ENCODE results near the gene SAMD8.
"Not testable (repeated sequence)": the region's sequence is repeated elsewhere in the genome, so short reads cannot be mapped to it uniquely, and the experiment has no call there.

SAMD8 gene

DNA sequence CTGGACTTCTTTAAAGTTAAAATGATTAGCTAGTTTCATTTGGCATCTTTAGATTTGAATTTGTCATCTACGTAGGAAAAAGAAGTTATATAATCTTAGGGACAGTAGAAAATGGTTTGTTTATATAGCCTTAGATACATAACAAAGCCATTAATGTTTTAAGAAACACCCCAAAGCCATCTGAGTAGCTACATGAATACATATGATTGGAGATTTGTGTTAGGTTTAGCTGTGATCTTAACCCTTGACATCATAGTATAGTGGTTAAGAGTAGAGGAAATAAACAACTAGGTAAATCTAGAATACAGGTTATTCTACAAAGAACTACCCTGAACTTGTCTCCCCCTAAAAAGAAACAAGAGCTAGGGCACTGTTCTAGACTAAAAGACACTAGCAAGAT is 18.1 kb downstream of the SAMD8 start:
- no peak overlapping the region for H2BK120ac ChIP-seq (ENCODE audit: low read depth, low read length)
- H2BK5ac ChIP-seq (ENCODE audit: low read length), result no peak overlapping the region
- H3K56ac ChIP-seq (ENCODE audit: low read length), result no peak overlapping the region
- no peak overlapping the region for H4K8ac ChIP-seq (ENCODE audit: low read depth, low read length)
- H3K18ac ChIP-seq (ENCODE audit: low read length), result no peak overlapping the region
- peaks cover 4% of the 10 kb centered on the region for H3K79me1 ChIP-seq (ENCODE audit: low read length)
- H3K23ac ChIP-seq (ENCODE audit: low read length), result no peak overlapping the region
- H2BK15ac ChIP-seq (replicated peaks; ENCODE audit: low read depth), result no peak overlapping the region
- H4K5ac ChIP-seq (ENCODE audit: low read length), result no peak overlapping the region
- no peak overlapping the region for H3K4me3 ChIP-seq (ENCODE audit: low read length)
- no peak overlapping the region for H3K4ac ChIP-seq (ENCODE audit: low read depth, low read length)
- no CpG with 5 or more reads among the region's 1 CpG for WGBS (ENCODE audit: extremely low coverage, insufficient coverage, low lambda C conversion rate)
- H3K4me1 ChIP-seq (ENCODE audit: control insufficient read depth, low read depth, low read length), result no peaks in the 10 kb centered on the region
- no peak overlapping the region for H3K27ac ChIP-seq (ENCODE audit: low read depth, low read length)
- no peak overlapping the region for H3K9ac ChIP-seq (ENCODE audit: low read length)
- no peaks in the 10 kb centered on the region for H3K79me2 ChIP-seq (ENCODE audit: control insufficient read depth, insufficient read depth, low read length)
- no peak overlapping the region for H2AK5ac ChIP-seq (ENCODE audit: low read length)
- DNase-seq, result no peak
- H3K36me3 ChIP-seq (ENCODE audit: control insufficient read depth, insufficient read depth, low read length), result no peaks in the 10 kb centered on the region
- H3K4me2 ChIP-seq (ENCODE audit: low read length), result no peak overlapping the region
- no peaks in the 10 kb centered on the region for H3K27me3 ChIP-seq (ENCODE audit: insufficient read depth, low read length, poor library complexity)

DNA sequence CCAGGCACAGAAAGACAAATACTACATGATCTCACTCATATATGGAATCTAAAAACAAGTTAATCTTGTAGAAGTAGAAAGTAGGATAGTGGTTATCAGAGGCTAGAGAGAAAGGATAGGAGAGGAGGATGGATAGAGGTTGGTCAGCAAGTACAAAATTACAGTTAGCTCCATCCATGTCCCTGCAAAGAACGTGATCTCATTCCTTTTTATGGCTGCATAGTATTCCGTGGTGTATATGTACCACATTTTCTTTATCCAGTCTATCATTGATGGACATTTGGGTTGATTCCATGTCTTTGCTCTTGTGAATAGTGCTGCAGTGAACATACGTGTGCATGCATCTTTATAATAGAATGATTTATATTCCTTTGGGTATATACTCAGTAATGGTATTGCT is 22.2 kb downstream of the SAMD8 start:
- not testable (repeated sequence) for H3K4me1 ChIP-seq (ENCODE audit: control insufficient read depth, low read depth, low read length); H3K79me1 ChIP-seq (ENCODE audit: low read length); H3K18ac ChIP-seq (ENCODE audit: low read length); H3K4ac ChIP-seq (ENCODE audit: low read depth, low read length); H2AK5ac ChIP-seq (ENCODE audit: low read length); H2BK120ac ChIP-seq (ENCODE audit: low read depth, low read length); H2BK15ac ChIP-seq (replicated peaks; ENCODE audit: low read depth); H3K4me2 ChIP-seq (ENCODE audit: low read length); H3K36me3 ChIP-seq (ENCODE audit: control insufficient read depth, insufficient read depth, low read length); H3K9ac ChIP-seq (ENCODE audit: low read length); H4K8ac ChIP-seq (ENCODE audit: low read depth, low read length); H3K23ac ChIP-seq (ENCODE audit: low read length); H3K56ac ChIP-seq (ENCODE audit: low read length); H3K27ac ChIP-seq (ENCODE audit: low read depth, low read length); H4K5ac ChIP-seq (ENCODE audit: low read length); DNase-seq; H3K4me3 ChIP-seq (ENCODE audit: low read length); H3K27me3 ChIP-seq (ENCODE audit: insufficient read depth, low read length, poor library complexity); H3K79me2 ChIP-seq (ENCODE audit: control insufficient read depth, insufficient read depth, low read length); H2BK5ac ChIP-seq (ENCODE audit: low read length)
- WGBS (ENCODE audit: extremely low coverage, insufficient coverage, low lambda C conversion rate), result no CpG with 5 or more reads among the region's 3 CpGs

DNA sequence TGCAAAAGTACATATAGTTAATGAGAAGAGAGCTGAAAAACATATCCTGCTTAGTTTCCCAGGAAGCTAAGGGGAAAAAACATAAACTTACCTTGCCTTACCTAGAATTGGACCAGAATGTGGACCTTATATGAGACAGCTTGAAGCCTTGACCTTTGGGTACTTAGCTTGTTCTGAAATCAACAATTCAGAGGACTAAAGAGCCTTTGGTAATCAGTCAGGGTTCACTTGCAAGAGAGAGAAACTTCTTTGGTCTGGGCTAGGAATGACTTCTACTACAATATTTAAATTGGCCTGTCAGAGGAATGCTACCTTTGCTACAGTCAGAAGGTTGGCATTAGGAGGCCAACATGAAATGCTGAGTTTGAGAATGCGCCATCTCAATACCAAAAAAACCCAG is 24.9 kb downstream of the SAMD8 start:
- peak; percentile 22 for DNase-seq
- Histone ChIP-seq H3K23ac (ENCODE audit: low read length) (no peak overlapping the region), H3K27me3 (ENCODE audit: insufficient read depth, low read length, poor library complexity) (no peaks in the 10 kb centered on the region), H2BK5ac (ENCODE audit: low read length) (no peak overlapping the region), H2BK15ac (replicated peaks; ENCODE audit: low read depth) (no peak overlapping the region), H3K4me1 (ENCODE audit: control insufficient read depth, low read depth, low read length) (peaks cover 3% of the 10 kb centered on the region), H4K5ac (ENCODE audit: low read length) (no peak overlapping the region), H2BK120ac (ENCODE audit: low read depth, low read length) (no peak overlapping the region), H3K36me3 (ENCODE audit: control insufficient read depth, insufficient read depth, low read length) (no peaks in the 10 kb centered on the region), H3K27ac (ENCODE audit: low read depth, low read length) (no peak overlapping the region), H3K79me1 (ENCODE audit: low read length) (peaks cover 4% of the 10 kb centered on the region), H3K4ac (ENCODE audit: low read depth, low read length) (no peak overlapping the region), H4K8ac (ENCODE audit: low read depth, low read length) (no peak overlapping the region), H2AK5ac (ENCODE audit: low read length) (no peak overlapping the region), H3K4me3 (ENCODE audit: low read length) (no peak overlapping the region), H3K79me2 (ENCODE audit: control insufficient read depth, insufficient read depth, low read length) (peaks cover 2% of the 10 kb centered on the region), H3K4me2 (ENCODE audit: low read length) (no peak overlapping the region), H3K9ac (ENCODE audit: low read length) (no peak overlapping the region), H3K56ac (ENCODE audit: low read length) (no peak overlapping the region), H3K18ac (ENCODE audit: low read length) (no peak overlapping the region)
- WGBS (ENCODE audit: extremely low coverage, insufficient coverage, low lambda C conversion rate), result no CpG with 5 or more reads among the region's 1 CpG

DNA sequence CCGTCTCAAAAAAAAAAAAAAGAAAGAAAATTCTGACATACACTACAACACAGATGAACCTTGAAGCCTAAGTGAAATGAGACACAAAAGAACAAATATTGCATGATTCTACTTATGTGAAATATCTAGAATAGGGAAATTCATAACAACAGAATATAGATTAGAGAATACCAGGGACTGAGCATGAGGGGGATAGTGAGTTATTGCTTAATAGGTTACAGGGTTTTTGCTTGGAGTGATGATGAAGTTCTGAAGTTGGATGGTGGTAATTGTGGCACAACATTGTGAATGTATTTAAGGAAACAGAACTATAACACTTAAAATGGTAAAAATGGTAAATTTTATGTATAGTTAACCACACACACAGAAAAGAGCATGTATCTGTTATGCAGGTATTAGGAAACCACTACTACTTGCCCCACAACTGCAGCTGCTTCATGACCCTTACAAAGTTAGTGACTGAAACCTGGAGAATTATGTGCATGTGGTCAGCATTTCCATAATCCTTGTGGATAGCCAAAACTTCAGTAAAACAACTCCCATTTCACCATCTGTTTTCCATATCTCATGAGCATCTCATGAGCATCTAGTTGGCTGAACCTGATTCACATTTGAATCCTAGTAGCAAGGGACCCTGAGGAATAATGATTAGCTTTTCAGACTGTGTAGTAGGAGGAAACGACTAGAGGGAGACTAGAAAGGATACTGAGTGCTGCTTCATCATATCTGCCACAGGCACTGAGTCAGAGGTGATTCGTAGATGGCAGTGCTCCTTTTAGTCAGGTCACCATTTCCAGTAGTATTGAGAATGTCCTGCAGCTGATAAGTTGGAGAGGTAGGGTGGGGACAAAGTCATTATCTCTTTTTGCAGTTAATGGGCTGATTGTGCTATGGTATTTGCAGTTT is 26.3 kb downstream of the SAMD8 start:
- Histone ChIP-seq H4K8ac (ENCODE audit: low read depth, low read length) (no peak overlapping the region), H3K27ac (ENCODE audit: low read depth, low read length) (no peak overlapping the region), H3K4me1 (ENCODE audit: control insufficient read depth, low read depth, low read length) (peaks cover 3% of the 10 kb centered on the region), H3K27me3 (ENCODE audit: insufficient read depth, low read length, poor library complexity) (no peaks in the 10 kb centered on the region), H3K36me3 (ENCODE audit: control insufficient read depth, insufficient read depth, low read length) (no peaks in the 10 kb centered on the region), H3K4me2 (ENCODE audit: low read length) (no peak overlapping the region), H4K5ac (ENCODE audit: low read length) (no peak overlapping the region), H3K9ac (ENCODE audit: low read length) (no peak overlapping the region), H3K23ac (ENCODE audit: low read length) (no peak overlapping the region), H3K4ac (ENCODE audit: low read depth, low read length) (peak overlapping the region; percentile 79), H2BK120ac (ENCODE audit: low read depth, low read length) (no peak overlapping the region), H2BK15ac (replicated peaks; ENCODE audit: low read depth) (no peak overlapping the region), H3K79me1 (ENCODE audit: low read length) (peaks cover 2% of the 10 kb centered on the region), H3K4me3 (ENCODE audit: low read length) (no peak overlapping the region), H2AK5ac (ENCODE audit: low read length) (no peak overlapping the region), H3K18ac (ENCODE audit: low read length) (no peak overlapping the region), H3K56ac (ENCODE audit: low read length) (no peak overlapping the region), H2BK5ac (ENCODE audit: low read length) (no peak overlapping the region), H3K79me2 (ENCODE audit: control insufficient read depth, insufficient read depth, low read length) (peaks cover 2% of the 10 kb centered on the region)
- WGBS (ENCODE audit: extremely low coverage, insufficient coverage, low lambda C conversion rate), result no CpG with 5 or more reads among the region's 3 CpGs
- peak; percentile 17 for DNase-seq

DNA sequence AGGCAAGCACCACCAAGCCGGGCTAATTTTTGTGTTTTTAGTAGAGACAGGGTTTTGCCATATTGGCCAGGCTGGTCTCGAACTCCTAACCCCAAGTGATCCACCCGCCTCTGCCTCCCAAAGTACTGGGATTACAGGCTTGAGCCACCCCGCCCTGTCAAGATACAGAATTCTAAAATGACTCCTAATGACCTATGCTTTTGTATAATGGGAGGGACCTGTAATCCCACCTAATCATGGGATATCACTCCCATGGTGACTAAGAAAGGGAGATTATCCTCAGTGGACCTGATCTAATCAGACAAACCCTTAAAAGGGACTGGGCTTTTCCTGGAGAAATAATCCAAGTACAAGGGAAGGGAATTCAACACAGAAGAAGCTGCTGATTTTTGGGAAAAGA is 28.8 kb downstream of the SAMD8 start:
- peak; percentile 50 for DNase-seq
- Histone ChIP-seq H3K79me1 (ENCODE audit: low read length) (peaks cover 4% of the 10 kb centered on the region), H3K4me1 (ENCODE audit: control insufficient read depth, low read depth, low read length) (peaks cover 3% of the 10 kb centered on the region), H4K5ac (ENCODE audit: low read length) (no peak overlapping the region), H3K4me2 (ENCODE audit: low read length) (no peak overlapping the region), H3K18ac (ENCODE audit: low read length) (no peak overlapping the region), H3K79me2 (ENCODE audit: control insufficient read depth, insufficient read depth, low read length) (peaks cover 2% of the 10 kb centered on the region), H3K27ac (ENCODE audit: low read depth, low read length) (no peak overlapping the region), H2BK5ac (ENCODE audit: low read length) (no peak overlapping the region), H3K56ac (ENCODE audit: low read length) (no peak overlapping the region), H2BK15ac (replicated peaks; ENCODE audit: low read depth) (no peak overlapping the region), H3K27me3 (ENCODE audit: insufficient read depth, low read length, poor library complexity) (no peaks in the 10 kb centered on the region), H3K4me3 (ENCODE audit: low read length) (no peak overlapping the region), H3K36me3 (ENCODE audit: control insufficient read depth, insufficient read depth, low read length) (no peaks in the 10 kb centered on the region), H3K4ac (ENCODE audit: low read depth, low read length) (no peak overlapping the region), H3K23ac (ENCODE audit: low read length) (no peak overlapping the region), H2BK120ac (ENCODE audit: low read depth, low read length) (no peak overlapping the region), H3K9ac (ENCODE audit: low read length) (no peak overlapping the region), H2AK5ac (ENCODE audit: low read length) (no peak overlapping the region), H4K8ac (ENCODE audit: low read depth, low read length) (no peak overlapping the region)
- WGBS (ENCODE audit: extremely low coverage, insufficient coverage, low lambda C conversion rate), result no CpG with 5 or more reads among the region's 4 CpGs

DNA sequence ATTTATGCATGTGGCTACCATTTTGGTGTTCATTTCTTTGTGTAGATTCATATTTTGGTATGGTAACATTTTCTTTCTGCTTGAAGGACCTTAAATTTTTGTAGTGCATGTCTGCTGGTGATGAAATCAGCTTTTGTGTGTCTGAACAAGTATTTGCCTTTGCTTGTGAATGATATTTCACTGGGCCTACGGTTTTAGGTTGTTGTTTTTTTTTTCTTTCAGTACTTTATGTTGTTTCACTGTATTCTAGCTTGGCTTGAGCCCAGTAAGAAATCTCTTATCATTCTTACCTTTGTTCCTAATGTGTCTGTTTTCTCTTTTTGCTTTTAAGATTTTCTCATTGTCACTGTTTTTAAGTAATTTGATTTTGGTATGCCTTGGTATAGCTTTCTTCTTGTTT is 31.9 kb downstream of the SAMD8 start:
- no peak overlapping the region for H3K23ac ChIP-seq (ENCODE audit: low read length)
- H3K4me2 ChIP-seq (ENCODE audit: low read length), result no peak overlapping the region
- no peak overlapping the region for H3K4ac ChIP-seq (ENCODE audit: low read depth, low read length)
- no peaks in the 10 kb centered on the region for H3K79me2 ChIP-seq (ENCODE audit: control insufficient read depth, insufficient read depth, low read length)
- no peaks in the 10 kb centered on the region for H3K36me3 ChIP-seq (ENCODE audit: control insufficient read depth, insufficient read depth, low read length)
- no peak overlapping the region for H3K18ac ChIP-seq (ENCODE audit: low read length)
- no peaks in the 10 kb centered on the region for H3K27me3 ChIP-seq (ENCODE audit: insufficient read depth, low read length, poor library complexity)
- H3K4me1 ChIP-seq (ENCODE audit: control insufficient read depth, low read depth, low read length), result no peaks in the 10 kb centered on the region
- H2AK5ac ChIP-seq (ENCODE audit: low read length), result no peak overlapping the region
- H3K79me1 ChIP-seq (ENCODE audit: low read length), result peaks cover 2% of the 10 kb centered on the region
- no peak overlapping the region for H3K4me3 ChIP-seq (ENCODE audit: low read length)
- WGBS (ENCODE audit: extremely low coverage, insufficient coverage, low lambda C conversion rate), result no CpG with 5 or more reads among the region's 1 CpG
- H4K8ac ChIP-seq (ENCODE audit: low read depth, low read length), result no peak overlapping the region
- no peak overlapping the region for H4K5ac ChIP-seq (ENCODE audit: low read length)
- H3K56ac ChIP-seq (ENCODE audit: low read length), result no peak overlapping the region
- H3K27ac ChIP-seq (ENCODE audit: low read depth, low read length), result no peak overlapping the region
- H2BK120ac ChIP-seq (ENCODE audit: low read depth, low read length), result no peak overlapping the region
- no peak overlapping the region for H3K9ac ChIP-seq (ENCODE audit: low read length)
- DNase-seq, result no peak
- no peak overlapping the region for H2BK5ac ChIP-seq (ENCODE audit: low read length)
- H2BK15ac ChIP-seq (replicated peaks; ENCODE audit: low read depth), result no peak overlapping the region

All from mesendoderm (in vitro differentiated cells).